Mucosa of descending colon (tissue), 3 donors: ENCODE measurements around the gene NR5A1. TPM values are rescaled to one million over a fixed set of nuclear protein-coding genes. Genes with fewer than 3 reads are reported as not detected.
A peak's percentile ranks its signal among the peaks of the same experiment; 100 is the strongest.

Experiments
- ATAC-seq: fragments of 200-7000 bp; cut with Tn5 transposase; one replicate; pipeline ENCODE4 v1.9.1; 2020; ENCODE audit warnings: mild to moderate bottlenecking, moderate library complexity
- DNase-seq, 3 donors: peaks; one replicate each; pipeline ENCODE4 v3.0.0-alpha.2; 2020
- H3K36me3 ChIP-seq: fragments of 200-600 bp; one replicate; pipeline ENCODE4 v1.8.0; 2021; ENCODE audit warnings: low read depth, mild to moderate bottlenecking
- H3K4me1 ChIP-seq: fragments of 200-600 bp; one replicate; pipeline ENCODE4 v1.8.0; 2021; ENCODE audit warnings: low read depth, mild to moderate bottlenecking
- H3K4me3 ChIP-seq: fragments of 200-600 bp; one replicate; pipeline ENCODE4 v1.8.0; 2021; ENCODE audit warnings: mild to moderate bottlenecking
- H3K9me3 ChIP-seq: fragments of 200-600 bp; one replicate; pipeline ENCODE4 v1.8.0; 2021; ENCODE audit warnings: mild to moderate bottlenecking
- CTCF ChIP-seq: fragments of 200-600 bp; IDR thresholded peaks from one replicate; pipeline ENCODE4 v1.8.0; 2022; ENCODE audit warnings: antibody characterized with exemption, mild to moderate bottlenecking
- intact Hi-C, 2 donors: fragments of 100-400 bp; cut with DNase I in 1 of 2; cut with micrococcal nuclease in 1 of 2; formaldehyde crosslinking; loops; one replicate each; pipeline versions ENCODE4 v1.11.0 to v1.11.1; 2022; cut with DNase I, micrococcal nuclease
- total RNA-seq, 3 donors: library from RNA; stranded (reverse); fragmentation: NEBNext Ultra II Directional in 2 of 3; extraction: Animal tissue kit (Norgen Biotek cat#: 25700) in 2 of 3; gene quantifications; one replicate each; pipeline versions ENCODE4 v1.2.1 to v1.2.4, GENCODE V29; 2021 to 2023
- donor health status: DM: no; HTN: no; CAD: no; lungs with moderate emphysema.
- donor health status: DM: no; HTN: no; CAD: no.
- donor health status: DM: no; HTN: yes; CAD: no.

Gene NR5A1
- total RNA-seq, 3 donors from 2014 or later, result 0.12 TPM; not detected in 2

GRCh38 chr9:124505006-124505900 is 1.9 kb downstream of the NR5A1 start:
- no peak overlapping the region for H3K4me3 ChIP-seq
- no peak for ATAC-seq

GRCh38 chr9:124504530-124505005 is 2.6 kb downstream of the NR5A1 start:
- Histone ChIP-seq H3K9me3 (no peaks in the 10 kb centered on the region), H3K4me1 (peaks cover 6% of the 10 kb centered on the region), H3K36me3 (no peaks in the 10 kb centered on the region), H3K4me3 (no peak overlapping the region)
- DNase-seq, result no peak
- no peak for ATAC-seq
- intact Hi-C loops, result no loop called here
- no peak for TF ChIP-seq CTCF

More at GRCh38 chr9:124505006-124505900, 1.9 kb downstream of the NR5A1 start:
- DNase-seq, result no peak
- TF ChIP-seq CTCF, result no peak
- intact Hi-C loops, result no loop called here
- Histone ChIP-seq H3K4me1 (peaks cover 6% of the 10 kb centered on the region), H3K36me3 (no peaks in the 10 kb centered on the region), H3K9me3 (no peaks in the 10 kb centered on the region)

- no peak for TF ChIP-seq CTCF
- ATAC-seq (no peak), DNase-seq (no peak)
- intact Hi-C loops, result no loop called here
- Histone ChIP-seq H3K36me3 (no peaks in the 10 kb centered on the region), H3K9me3 (no peaks in the 10 kb centered on the region), H3K4me1 (peaks cover 6% of the 10 kb centered on the region), H3K4me3 (no peak overlapping the region)
Measured at GRCh38 chr9:124503713-124504529, 3.3 kb downstream of the NR5A1 start.

- H3K4me1 ChIP-seq, result peaks cover 6% of the 10 kb centered on the region
- no peak overlapping the region for H3K4me3 ChIP-seq
- no peaks in the 10 kb centered on the region for H3K36me3 ChIP-seq
- ATAC-seq, result no peak
- DNase-seq, result peak in 1 of 3 donors; percentile 20
- H3K9me3 ChIP-seq, result no peaks in the 10 kb centered on the region
- intact Hi-C loops, result no loop called here
- no peak for TF ChIP-seq CTCF
Measured at GRCh38 chr9:124502711-124503702, 4.2 kb downstream of the NR5A1 start.
